PFSK-1 (cell line): Measurements from ENCODE around the gene MRPL28.

Experiments
- FOXP2 ChIP-seq: optimal IDR thresholded peaks from 2 replicates; pipeline ENCODE3; 2011; ENCODE audit warnings: borderline replicate concordance, control low read depth, inconsistent platforms; ENCODE audit not compliant: insufficient read depth; ENCODE audit errors: extremely low read length, extremely low read depth
- POLR2AphosphoS5 ChIP-seq: IDR thresholded peaks from 2 replicates; pipeline ENCODE4 v1.6.1; 2012; ENCODE audit warnings: low read depth, mild to moderate bottlenecking, control low read depth, low read length, moderate library complexity
- REST ChIP-seq, 2 experiments: IDR thresholded peaks; 2 replicates each; pipeline versions ENCODE4 v1.6.1 to v1.8.0; 2011 to 2012; ENCODE audit warnings: low read depth in 2 of 2, low read length in 2 of 2, control low read depth in 1 of 2, inconsistent platforms in 1 of 2, mild to moderate bottlenecking in 1 of 2, moderate library complexity in 1 of 2; ENCODE audit not compliant: insufficient read depth in 1 of 2
- SIN3A ChIP-seq: IDR thresholded peaks from 2 replicates; pipeline ENCODE4 v1.6.1; 2012; ENCODE audit warnings: mild to moderate bottlenecking, low read length, moderate library complexity, borderline replicate concordance; ENCODE audit not compliant: insufficient read depth
- TAF1 ChIP-seq: IDR thresholded peaks from 2 replicates; pipeline ENCODE4 v1.6.1; 2012; ENCODE audit warnings: low read length, control low read depth, borderline replicate concordance; ENCODE audit not compliant: insufficient read depth

The MRPL28 gene

GRCh38 chr16:349211-349610, 21.1 kb downstream of the MRPL28 start:
- TF ChIP-seq REST (IDR thresholded peaks at IDR 0.05; ENCODE audit: insufficient read depth in 1 of 2, low read depth in 2 of 2, low read length in 2 of 2): no peak

GRCh38 chr16:347203-347602, 23.1 kb downstream of the MRPL28 start:
- TF ChIP-seq POLR2AphosphoS5 (no peak), FOXP2 (no peak), SIN3A (no peak)

GRCh38 chr16:346587-346986, 23.8 kb downstream of the MRPL28 start:
- TF ChIP-seq SIN3A: no peak
- TF ChIP-seq TAF1: no peak
- no peak for TF ChIP-seq POLR2AphosphoS5
- TF ChIP-seq FOXP2: no peak
- TF ChIP-seq REST (IDR thresholded peaks at IDR 0.05; ENCODE audit: insufficient read depth in 1 of 2, low read depth in 2 of 2, low read length in 2 of 2): no peak

GRCh38 chr16:345772-346171, 24.6 kb downstream of the MRPL28 start:
- no peak for TF ChIP-seq SIN3A
- TF ChIP-seq FOXP2: no peak
- no peak for TF ChIP-seq TAF1

GRCh38 chr16:342455-343213, 27.7 kb downstream of the MRPL28 start:
- TF ChIP-seq POLR2AphosphoS5 (no peak), FOXP2 (no peak), SIN3A (no peak), REST (IDR thresholded peaks at IDR 0.05; ENCODE audit: insufficient read depth in 1 of 2, low read depth in 2 of 2, low read length in 2 of 2) (no peak), TAF1 (no peak)

- no peak for TF ChIP-seq POLR2AphosphoS5
- no peak for TF ChIP-seq SIN3A
- TF ChIP-seq TAF1: no peak
- no peak for TF ChIP-seq FOXP2
- TF ChIP-seq REST (IDR thresholded peaks at IDR 0.05; ENCODE audit: insufficient read depth in 1 of 2, low read depth in 2 of 2, low read length in 2 of 2): no peak
These were observed 29.8 kb downstream of the MRPL28 start for GRCh38 chr16:340370-341091.
